Activated B cell treated with CpG ODN at 0.5 μM for 24 hours (primary cell): ENCODE results near the gene KDM5B. TPM values are rescaled to one million over a fixed set of nuclear protein-coding genes. Genes with fewer than 3 reads are reported as not detected.

ENCODE experiments used
- ATAC-seq: fragments of 200-7000 bp; cut with Tn5 transposase; one replicate; pipeline ENCODE4 v1.10.0; 2021; ENCODE audit warnings: low read depth, mild to moderate bottlenecking, moderate library complexity
- CTCF ChIA-PET: fragments of 350-600 bp; sonication (Branson Sonifier 250); formaldehyde crosslinking; loops from one replicate; lab custom pipeline; 2021; ENCODE audit warnings: antibody characterized with exemption; lab: Charles Lee
- POLR2A ChIA-PET: fragments of 350-600 bp; sonication (Branson Sonifier 250); formaldehyde crosslinking; loops from one replicate; lab custom pipeline; 2021; ENCODE audit warnings: antibody characterized with exemption; lab: Charles Lee
- DNase-seq: peaks from one replicate; pipeline ENCODE4 v3.0.0; 2022
- H3K27ac Mint-ChIP-seq: one replicate; pipeline ENCODE4 v1.8.0; 2020; ENCODE audit warnings: mixed read lengths
- H3K27me3 Mint-ChIP-seq: one replicate; pipeline ENCODE4 v1.8.0; 2021; ENCODE audit warnings: mixed read lengths
- H3K36me3 Mint-ChIP-seq: one replicate; pipeline ENCODE4 v1.8.0; 2021; ENCODE audit warnings: low read depth, mixed read lengths
- H3K4me1 Mint-ChIP-seq: one replicate; pipeline ENCODE4 v1.8.0; 2021; ENCODE audit warnings: mixed read lengths
- H3K4me3 Mint-ChIP-seq: one replicate; pipeline ENCODE4 v1.8.0; 2020; ENCODE audit warnings: mild to moderate bottlenecking, mixed read lengths
- H3K9me3 Mint-ChIP-seq: one replicate; pipeline ENCODE4 v1.8.0; 2020; ENCODE audit warnings: mixed read lengths
- CTCF ChIP-seq: fragments of 200-600 bp; IDR thresholded peaks from one replicate; pipeline ENCODE4 v1.8.0; 2022; ENCODE audit warnings: antibody characterized with exemption, mild to moderate bottlenecking
- intact Hi-C: fragments of 100-400 bp; cut with micrococcal nuclease; formaldehyde crosslinking; loops from one replicate; pipeline ENCODE4 v1.15.1; 2024
- total RNA-seq: library from RNA; stranded (reverse); gene quantifications from 2 replicates; pipeline ENCODE4 v1.2.3, GENCODE V29; 2022

KDM5B gene
- total RNA-seq, 1 donor from 2014 or later = 43.5 TPM

GRCh38 chr1:202688401-202688800 is 119.8 kb downstream of the KDM5B start:
- intact Hi-C loops = no loop called here
- H3K4me1 Mint-ChIP-seq = no peaks in the 10 kb centered on the region
- H3K36me3 Mint-ChIP-seq = no peaks in the 10 kb centered on the region
- DNase-seq (no peak), ATAC-seq (no peak)
- H3K27me3 Mint-ChIP-seq = peaks cover 37% of the 10 kb centered on the region
- no peak overlapping the region for H3K4me3 Mint-ChIP-seq
- peaks cover 2% of the 10 kb centered on the region for H3K9me3 Mint-ChIP-seq
- H3K27ac Mint-ChIP-seq = no peak overlapping the region
- TF ChIP-seq CTCF = no peak
- ChIA-PET POLR2A (no interaction called here), CTCF (no interaction called here)

GRCh38 chr1:202687798-202688197 is 120.4 kb downstream of the KDM5B start:
- ATAC-seq (no peak), DNase-seq (no peak)
- TF ChIP-seq CTCF = no peak
- H3K9me3 Mint-ChIP-seq = no peaks in the 10 kb centered on the region
- ChIA-PET CTCF (no interaction called here), POLR2A (no interaction called here)
- no peaks in the 10 kb centered on the region for H3K4me1 Mint-ChIP-seq
- H3K4me3 Mint-ChIP-seq = no peak overlapping the region
- no peaks in the 10 kb centered on the region for H3K36me3 Mint-ChIP-seq
- peaks cover 33% of the 10 kb centered on the region for H3K27me3 Mint-ChIP-seq
- intact Hi-C loops = no loop called here
- H3K27ac Mint-ChIP-seq = no peak overlapping the region

- TF ChIP-seq CTCF = no peak
- POLR2A ChIA-PET = no interaction called here
- Mint-ChIP-seq H3K9me3 (no peaks in the 10 kb centered on the region), H3K36me3 (no peaks in the 10 kb centered on the region), H3K27me3 (peaks cover 35% of the 10 kb centered on the region), H3K4me3 (no peak overlapping the region), H3K4me1 (no peaks in the 10 kb centered on the region), H3K27ac (no peak overlapping the region)
- CTCF ChIA-PET = interaction anchor here (1.8 kb wide), 1 partner anchor 32 kb away, joined by 5 read pairs; no protein-coding TSS in a partner anchor
- no peak for DNase-seq
- intact Hi-C loops = no loop called here
- no peak for ATAC-seq
Measured at GRCh38 chr1:202687370-202687769, 120.9 kb downstream of the KDM5B start.

- intact Hi-C loops = no loop called here
- CTCF ChIA-PET = interaction anchor here (1.8 kb wide), 1 partner anchor 34 kb away, joined by 5 read pairs; no protein-coding TSS in a partner anchor
- H3K27me3 Mint-ChIP-seq = peaks cover 34% of the 10 kb centered on the region
Measured at GRCh38 chr1:202685641-202686040, 122.6 kb downstream of the KDM5B start.

GRCh38 chr1:202684716-202685115 is 123.5 kb downstream of the KDM5B start:
- peaks cover 32% of the 10 kb centered on the region for H3K27me3 Mint-ChIP-seq
- intact Hi-C loops = no loop called here
- H3K36me3 Mint-ChIP-seq = no peaks in the 10 kb centered on the region
- ChIA-PET POLR2A (no interaction called here), CTCF (no interaction called here)
- ATAC-seq (no peak), DNase-seq (no peak)
- no peaks in the 10 kb centered on the region for H3K4me1 Mint-ChIP-seq
- no peak for TF ChIP-seq CTCF
- H3K4me3 Mint-ChIP-seq = no peak overlapping the region
- no peaks in the 10 kb centered on the region for H3K9me3 Mint-ChIP-seq
- no peak overlapping the region for H3K27ac Mint-ChIP-seq

More at GRCh38 chr1:202685641-202686040, 122.6 kb downstream of the KDM5B start:
- no peak for TF ChIP-seq CTCF
- ATAC-seq = no peak
- Mint-ChIP-seq H3K36me3 (no peaks in the 10 kb centered on the region), H3K9me3 (no peaks in the 10 kb centered on the region), H3K27ac (no peak overlapping the region), H3K4me1 (no peaks in the 10 kb centered on the region), H3K4me3 (no peak overlapping the region)
- POLR2A ChIA-PET = no interaction called here
- no peak for DNase-seq
